PC-3 (cell line): ENCODE results near the gene TAGLN2.

Experiments used
- EZH2 ChIP-seq: fragments of 300-600 bp; sonication (generic); IDR thresholded peaks from one replicate; pipeline ENCODE4 v1.6.1; 2017; ENCODE audit warnings: antibody characterized with exemption, mild to moderate bottlenecking, low read length; ENCODE audit not compliant: unreplicated experiment
- EZH2phosphoT487 ChIP-seq: fragments of 300-600 bp; sonication (generic); IDR thresholded peaks from 2 replicates; pipeline ENCODE4 v1.6.1; 2018; ENCODE audit warnings: mild to moderate bottlenecking, antibody characterized with exemption, low read length, borderline replicate concordance
- TF ChIP-seq, protein P1 (sequence below): fragments of 300-600 bp; sonication (generic); conservative IDR thresholded peaks from 2 replicates; pipeline ENCODE4 v1.5.1; 2017; ENCODE audit warnings: antibody characterized with exemption, low read depth, mild to moderate bottlenecking, low read length

DNA sequence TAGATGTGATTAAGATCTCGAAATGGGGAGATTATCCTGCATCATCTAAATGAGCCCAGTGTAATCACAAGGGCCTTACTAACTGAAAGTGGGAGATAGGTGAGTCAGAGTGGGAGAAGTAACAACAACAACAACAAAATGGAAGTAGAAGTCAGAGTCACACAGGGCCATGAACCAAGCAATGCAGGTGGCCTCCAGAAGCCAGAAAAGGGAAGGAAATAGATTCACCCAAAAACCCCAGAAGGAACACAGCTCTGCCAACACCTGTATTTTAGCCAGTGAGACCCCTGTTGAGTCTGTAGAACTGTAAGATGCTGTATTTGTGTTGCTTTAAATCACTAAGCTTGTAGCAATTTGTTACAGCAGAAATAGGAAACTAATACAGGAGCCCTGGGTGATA is 4.1 kb downstream of the TAGLN2 start:
- TF ChIP-seq, protein P1, sequence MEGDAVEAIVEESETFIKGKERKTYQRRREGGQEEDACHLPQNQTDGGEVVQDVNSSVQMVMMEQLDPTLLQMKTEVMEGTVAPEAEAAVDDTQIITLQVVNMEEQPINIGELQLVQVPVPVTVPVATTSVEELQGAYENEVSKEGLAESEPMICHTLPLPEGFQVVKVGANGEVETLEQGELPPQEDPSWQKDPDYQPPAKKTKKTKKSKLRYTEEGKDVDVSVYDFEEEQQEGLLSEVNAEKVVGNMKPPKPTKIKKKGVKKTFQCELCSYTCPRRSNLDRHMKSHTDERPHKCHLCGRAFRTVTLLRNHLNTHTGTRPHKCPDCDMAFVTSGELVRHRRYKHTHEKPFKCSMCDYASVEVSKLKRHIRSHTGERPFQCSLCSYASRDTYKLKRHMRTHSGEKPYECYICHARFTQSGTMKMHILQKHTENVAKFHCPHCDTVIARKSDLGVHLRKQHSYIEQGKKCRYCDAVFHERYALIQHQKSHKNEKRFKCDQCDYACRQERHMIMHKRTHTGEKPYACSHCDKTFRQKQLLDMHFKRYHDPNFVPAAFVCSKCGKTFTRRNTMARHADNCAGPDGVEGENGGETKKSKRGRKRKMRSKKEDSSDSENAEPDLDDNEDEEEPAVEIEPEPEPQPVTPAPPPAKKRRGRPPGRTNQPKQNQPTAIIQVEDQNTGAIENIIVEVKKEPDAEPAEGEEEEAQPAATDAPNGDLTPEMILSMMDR, result no peak
- TF ChIP-seq EZH2, result no peak
- TF ChIP-seq EZH2phosphoT487, result no peak
